Upper lobe of left lung (tissue), 6 donors: ENCODE data around the gene MCM6. TPM values are rescaled to one million over a fixed set of nuclear protein-coding genes. Genes with fewer than 3 reads are reported as not detected.
"Not testable (repeated sequence)": the region's sequence is repeated elsewhere in the genome, so short reads cannot be mapped to it uniquely, and the experiment has no call there.

Experiments
- ATAC-seq, 2 donors: fragments of 200-7000 bp; cut with Tn5 transposase; one replicate each; pipeline ENCODE4 v1.9.1; 2022; ENCODE audit warnings: mild to moderate bottlenecking in 2 of 2, moderate library complexity in 2 of 2; ENCODE audit not compliant: low FRiP score in 2 of 2
- DNase-seq, 2 donors: peaks; one replicate each; pipeline ENCODE4 v3.0.0-alpha.2; 2019 to 2020
- H3K27ac ChIP-seq, 4 donors: fragments of 200-600 bp; sonication (generic); one replicate each; pipeline ENCODE4 v1.5.1; 2016 to 2019
- H3K27me3 ChIP-seq, 4 donors: fragments of 200-600 bp; sonication (generic); one replicate each; pipeline ENCODE4 v1.5.1; 2017 to 2019
- H3K36me3 ChIP-seq, 4 donors: fragments of 200-600 bp; sonication (generic); one replicate each; pipeline ENCODE4 v1.5.1; 2016 to 2019
- H3K4me1 ChIP-seq, 4 donors: fragments of 200-600 bp; sonication (generic); one replicate each; pipeline ENCODE4 v1.5.1; 2018 to 2019
- H3K4me3 ChIP-seq, 4 donors: fragments of 200-600 bp; sonication (generic); one replicate each; pipeline ENCODE4 v1.5.1; 2017 to 2019; ENCODE audit warnings: mild to moderate bottlenecking in 2 of 4, moderate library complexity in 1 of 4
- H3K9me3 ChIP-seq, 4 donors: fragments of 200-600 bp; sonication (generic); one replicate each; pipeline ENCODE4 v1.5.1; 2018 to 2019
- CTCF ChIP-seq, 6 experiments: fragments of 450-650 bp in 4 of 6; fragments of 200-600 bp in 2 of 6; sonication (generic) in 2 of 6; IDR thresholded peaks; one replicate each; pipeline ENCODE4 v1.5.1; 2016 to 2019; ENCODE audit warnings: antibody characterized with exemption in 6 of 6
- EP300 ChIP-seq, 4 donors: sonication (generic); formaldehyde crosslinking; IDR thresholded peaks; one replicate each; pipeline ENCODE4 v1.5.1; 2017; ENCODE audit warnings: antibody characterized with exemption in 4 of 4, control low read depth in 2 of 4
- POLR2A ChIP-seq, 4 donors: fragments of 450-650 bp; IDR thresholded peaks; one replicate each; pipeline ENCODE4 v1.5.1; 2016 to 2017; ENCODE audit warnings: antibody characterized with exemption in 4 of 4, mild to moderate bottlenecking in 2 of 4
- POLR2AphosphoS5 ChIP-seq, 2 donors: sonication (generic); formaldehyde crosslinking; IDR thresholded peaks; one replicate each; pipeline ENCODE4 v1.5.1; 2017; ENCODE audit warnings: antibody characterized with exemption in 2 of 2
- WGBS, 2 donors: methylation state at CpG; one replicate each; pipeline ENCODE4 v1.1.5; 2017 to 2018; 5-methylcytosine and 5-hydroxymethylcytosine counted together
- total RNA-seq, 6 donors: library from RNA; depleted of rRNA in 4 of 6; stranded (reverse); fragments of >200 nt in 4 of 6; gene quantifications; one replicate each; pipeline versions ENCODE4 v1.1.0 to v1.2.1, GENCODE V29; 2016 to 2021
- donor health status: DM: no; HTN: no; CAD: no; lungs with moderate emphysema.
- donor health status: DM: no; HTN: yes; CAD: no; lungs with severe emphysema.

The MCM6 gene
- total RNA-seq, 6 donors from 2014 or later: 4.2 to 10.5 (median 7.6) TPM

- TF ChIP-seq POLR2A (IDR thresholded peaks at IDR 0.05): no peak
- TF ChIP-seq EP300 (IDR thresholded peaks at IDR 0.05): no peak
- TF ChIP-seq POLR2AphosphoS5 (IDR thresholded peaks at IDR 0.05): no peak
- no peak for TF ChIP-seq CTCF (IDR thresholded peaks at IDR 0.05)
- Histone ChIP-seq H3K27ac (no peak overlapping the region), H3K27me3 (no peaks in the 10 kb centered on the region), H3K4me1 (no peaks in the 10 kb centered on the region), H3K9me3 (no peaks in the 10 kb centered on the region), H3K36me3 (no peaks in the 10 kb centered on the region), H3K4me3 (no peak overlapping the region)
- 90 to 100% methylated on average over 2 to 4 of the region's 4 CpGs for WGBS, 2 donors
- no peak for ATAC-seq
- no peak for DNase-seq
Measured at GRCh38 chr2:135890149-135890548, 13.9 kb upstream of the MCM6 start.

- H3K36me3 ChIP-seq, ATAC-seq, H3K4me3 ChIP-seq, H3K27ac ChIP-seq, H3K4me1 ChIP-seq, H3K27me3 ChIP-seq, H3K9me3 ChIP-seq, DNase-seq: not testable (repeated sequence)
- 81 to 87% methylated on average over 5 of the region's 5 CpGs for WGBS, 2 donors
Measured at GRCh38 chr2:135888587-135888986, 12.3 kb upstream of the MCM6 start.

- DNase-seq: no peak
- no peak overlapping the region for H3K27ac ChIP-seq
- no peaks in the 10 kb centered on the region for H3K36me3 ChIP-seq
- no peaks in the 10 kb centered on the region for H3K4me1 ChIP-seq
- no peaks in the 10 kb centered on the region for H3K9me3 ChIP-seq
- H3K27me3 ChIP-seq: no peaks in the 10 kb centered on the region
- 87 to 91% methylated on average over 4 of the region's 4 CpGs for WGBS, 2 donors
- no peak for ATAC-seq
- TF ChIP-seq POLR2AphosphoS5 (IDR thresholded peaks at IDR 0.05): no peak
- no peak for TF ChIP-seq POLR2A (IDR thresholded peaks at IDR 0.05)
- no peak for TF ChIP-seq CTCF (IDR thresholded peaks at IDR 0.05)
- TF ChIP-seq EP300 (IDR thresholded peaks at IDR 0.05): no peak
- H3K4me3 ChIP-seq: no peak overlapping the region
Measured at GRCh38 chr2:135885709-135886108, 9.5 kb upstream of the MCM6 start.

GRCh38 chr2:135882415-135882814 is 6.2 kb upstream of the MCM6 start:
- H3K9me3 ChIP-seq: no peaks in the 10 kb centered on the region
- H3K36me3 ChIP-seq: no peaks in the 10 kb centered on the region
- TF ChIP-seq CTCF (IDR thresholded peaks at IDR 0.05) (no peak), POLR2A (IDR thresholded peaks at IDR 0.05) (no peak), EP300 (IDR thresholded peaks at IDR 0.05) (no peak), POLR2AphosphoS5 (IDR thresholded peaks at IDR 0.05) (no peak)
- DNase-seq (no peak), ATAC-seq (no peak)
- 72 to 90% methylated on average over 3 of the region's 3 CpGs for WGBS, 2 donors
- no peaks in the 10 kb centered on the region for H3K27me3 ChIP-seq
- no peak overlapping the region for H3K27ac ChIP-seq
- no peak overlapping the region for H3K4me3 ChIP-seq
- no peaks in the 10 kb centered on the region for H3K4me1 ChIP-seq

- Histone ChIP-seq H3K4me3 (peak overlapping the region; percentile 16 to 84 (median 62)), H3K27ac (peak overlapping the region in 2 of 4 donors; percentile 85 to 86), H3K4me1 (peaks cover 9 to 18% (median 15%) of the 10 kb centered on the region in 4 donors)
- H3K36me3 ChIP-seq, H3K27me3 ChIP-seq, ATAC-seq, DNase-seq, H3K9me3 ChIP-seq: not testable (repeated sequence)
- 83 to 86% methylated on average over 15 of the region's 15 CpGs for WGBS, 2 donors
Measured at GRCh38 chr2:135876770-135877169, 527 bp upstream of the MCM6 start.

- Histone ChIP-seq H3K9me3 (no peaks in the 10 kb centered on the region), H3K4me1 (peaks cover 9 to 18% (median 15%) of the 10 kb centered on the region in 4 donors), H3K27me3 (no peaks in the 10 kb centered on the region), H3K4me3 (peak overlapping the region; percentile 61 to 84 (median 72)), H3K36me3 (peaks cover 0 to 15% (median 2%) of the 10 kb centered on the region in 4 donors), H3K27ac (peak overlapping the region; percentile 72 to 86 (median 84))
- 4% methylated on average over 16 to 20 of the region's 26 CpGs for WGBS, 2 donors
- TF ChIP-seq POLR2AphosphoS5 (IDR thresholded peaks at IDR 0.05) (peak in 1 of 2 donors; percentile 41), EP300 (IDR thresholded peaks at IDR 0.05) (no peak)
- ATAC-seq (peak; percentile 69 to 70), DNase-seq (peak; percentile 77 to 88)
Measured at GRCh38 chr2:135875491-135876065, 665 bp downstream of the MCM6 start.
